Caki2 (cell line): Measurements from ENCODE around the gene ZC3HAV1. TPM values are rescaled to one million over a fixed set of nuclear protein-coding genes. Genes with fewer than 3 reads are reported as not detected.
"Not testable (repeated sequence)": the region's sequence is repeated elsewhere in the genome, so short reads cannot be mapped to it uniquely, and the experiment has no call there.

Experiments used
- DNase-seq: peaks from one replicate; pipeline ENCODE4 v3.0.0-alpha.2; 2015; ENCODE audit warnings: low read depth
- in situ Hi-C: cut with HindIII; loops from 2 replicates; pipeline ENCODE4 v1.10.0; 2016; ENCODE audit warnings: low sequenced_read_pairs, low pct_unique_long_range_greater_than_20kb, mixed read lengths
- total RNA-seq: library from RNA; depleted of rRNA; stranded (reverse); fragments of >200 nt; shearing (Covaris generic); gene quantifications from 2 replicates; pipeline ENCODE4 v1.2.3, GENCODE V29; 2014; ENCODE audit warnings: low replicate concordance

ZC3HAV1 gene
- total RNA-seq, 1 experiment from 2014 or later = 32.6 TPM

- in situ Hi-C loops = no loop called here
- DNase-seq = no peak
Measured at GRCh38 chr7:139068544-139069399, 40.7 kb downstream of the ZC3HAV1 start.

GRCh38 chr7:139066315-139066714 lies 43.2 kb downstream of the ZC3HAV1 start:
- DNase-seq = no peak
- in situ Hi-C loops = no loop called here

GRCh38 chr7:139065323-139065722 lies 44.2 kb downstream of the ZC3HAV1 start:
- in situ Hi-C loops = no loop called here
- DNase-seq = no peak

- DNase-seq = no peak
- in situ Hi-C loops = no loop called here
Measured at GRCh38 chr7:139061416-139061815, 48.1 kb downstream of the ZC3HAV1 start.

GRCh38 chr7:139060695-139061237 lies 48.8 kb downstream of the ZC3HAV1 start:
- in situ Hi-C loops = no loop called here

GRCh38 chr7:139059905-139060304 lies 49.6 kb downstream of the ZC3HAV1 start:
- DNase-seq = no peak
- in situ Hi-C loops = no loop called here

More at GRCh38 chr7:139060695-139061237, 48.8 kb downstream of the ZC3HAV1 start:
- no peak for DNase-seq

- in situ Hi-C loops = no loop called here
- DNase-seq = no peak
Measured at GRCh38 chr7:139058943-139059342, 50.6 kb downstream of the ZC3HAV1 start.

- no peak for DNase-seq
- in situ Hi-C loops = no loop called here
Measured at GRCh38 chr7:139055674-139056073, 53.8 kb downstream of the ZC3HAV1 start.

- in situ Hi-C loops, DNase-seq: not testable (repeated sequence)
Measured at GRCh38 chr7:139054656-139055055, 54.9 kb downstream of the ZC3HAV1 start.

GRCh38 chr7:139054101-139054500 lies 55.4 kb downstream of the ZC3HAV1 start:
- in situ Hi-C loops = no loop called here
- peak; percentile 34 for DNase-seq

GRCh38 chr7:139051655-139052054 lies 57.9 kb downstream of the ZC3HAV1 start:
- DNase-seq = no peak
- in situ Hi-C loops = no loop called here

GRCh38 chr7:139049936-139050335 lies 59.6 kb downstream of the ZC3HAV1 start:
- in situ Hi-C loops = no loop called here
- DNase-seq = no peak

- in situ Hi-C loops = no loop called here
- DNase-seq = no peak
Measured at GRCh38 chr7:139049111-139049510, 60.4 kb downstream of the ZC3HAV1 start.

- in situ Hi-C loops = no loop called here
- no peak for DNase-seq
Measured at GRCh38 chr7:139047970-139048369, 61.5 kb downstream of the ZC3HAV1 start.

GRCh38 chr7:139046143-139046542 lies 63.4 kb downstream of the ZC3HAV1 start:
- in situ Hi-C loops = no loop called here
- no peak for DNase-seq

GRCh38 chr7:139044813-139045794 lies 64.4 kb downstream of the ZC3HAV1 start:
- DNase-seq = no peak
- in situ Hi-C loops = no loop called here

GRCh38 chr7:139043823-139044812 lies 65.4 kb downstream of the ZC3HAV1 start:
- DNase-seq = peak; percentile 20
- in situ Hi-C loops = no loop called here
